Left ventricle myocardium inferior (tissue), 1 donor: ENCODE results near the gene RXRB. TPM values are rescaled to one million over a fixed set of nuclear protein-coding genes. Genes with fewer than 3 reads are reported as not detected.

ENCODE experiments used
- DNase-seq: peaks from one replicate; pipeline ENCODE4 v3.0.0-alpha.2; 2020
- H3K27ac ChIP-seq: fragments of 200-600 bp; replicated peaks from 2 replicates; pipeline ENCODE4 v1.8.0; 2021
- H3K27me3 ChIP-seq: fragments of 200-600 bp; 2 replicates; pipeline ENCODE4 v1.8.0; 2021; ENCODE audit warnings: low read depth
- H3K36me3 ChIP-seq: fragments of 200-600 bp; 2 replicates; pipeline ENCODE4 v1.8.0; 2021
- H3K4me1 ChIP-seq: fragments of 200-600 bp; 2 replicates; pipeline ENCODE4 v1.8.0; 2021
- H3K4me3 ChIP-seq: fragments of 200-600 bp; 2 replicates; pipeline ENCODE4 v1.8.0; 2021; ENCODE audit warnings: mild to moderate bottlenecking, moderate library complexity
- H3K9me3 ChIP-seq: fragments of 200-600 bp; replicated peaks from 2 replicates; pipeline ENCODE4 v1.8.0; 2021
- intact Hi-C: fragments of 100-400 bp; cut with micrococcal nuclease; formaldehyde crosslinking; loops from one replicate; pipeline ENCODE4 v1.11.0; 2022
- microRNA-seq: library from miRNA; unstranded; fragments of <30 nt; microRNA quantifications from one replicate; pipeline ENCODE4 v1.2.0, GENCODE V29; 2020
- total RNA-seq: library from RNA; stranded (reverse); fragmentation: NEBNext Ultra II Directional; extraction: Animal tissue kit (Norgen Biotek cat#: 25700); gene quantifications from one replicate; pipeline ENCODE4 v1.2.1, GENCODE V29; 2021
- TF ChIP-seq, protein P1 (sequence below): fragments of 200-600 bp; IDR thresholded peaks from 2 replicates; pipeline ENCODE4 v1.8.0; 2021; ENCODE audit warnings: antibody characterized with exemption, mild to moderate bottlenecking, borderline replicate concordance
- donor health status: DM: no; HTN: yes; CAD: no; lungs with severe emphysema.

Gene RXRB
- total RNA-seq, 1 donor from 2014 or later, result 40.3 TPM

GRCh38 chr6:33144373-33144772 is 56.1 kb downstream of the RXRB start:
- no peak overlapping the region for H3K4me3 ChIP-seq
- H3K9me3 ChIP-seq, result no peaks in the 10 kb centered on the region
- no peak for DNase-seq
- TF ChIP-seq, protein P1, sequence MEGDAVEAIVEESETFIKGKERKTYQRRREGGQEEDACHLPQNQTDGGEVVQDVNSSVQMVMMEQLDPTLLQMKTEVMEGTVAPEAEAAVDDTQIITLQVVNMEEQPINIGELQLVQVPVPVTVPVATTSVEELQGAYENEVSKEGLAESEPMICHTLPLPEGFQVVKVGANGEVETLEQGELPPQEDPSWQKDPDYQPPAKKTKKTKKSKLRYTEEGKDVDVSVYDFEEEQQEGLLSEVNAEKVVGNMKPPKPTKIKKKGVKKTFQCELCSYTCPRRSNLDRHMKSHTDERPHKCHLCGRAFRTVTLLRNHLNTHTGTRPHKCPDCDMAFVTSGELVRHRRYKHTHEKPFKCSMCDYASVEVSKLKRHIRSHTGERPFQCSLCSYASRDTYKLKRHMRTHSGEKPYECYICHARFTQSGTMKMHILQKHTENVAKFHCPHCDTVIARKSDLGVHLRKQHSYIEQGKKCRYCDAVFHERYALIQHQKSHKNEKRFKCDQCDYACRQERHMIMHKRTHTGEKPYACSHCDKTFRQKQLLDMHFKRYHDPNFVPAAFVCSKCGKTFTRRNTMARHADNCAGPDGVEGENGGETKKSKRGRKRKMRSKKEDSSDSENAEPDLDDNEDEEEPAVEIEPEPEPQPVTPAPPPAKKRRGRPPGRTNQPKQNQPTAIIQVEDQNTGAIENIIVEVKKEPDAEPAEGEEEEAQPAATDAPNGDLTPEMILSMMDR, result no peak
- H3K36me3 ChIP-seq, result no peaks in the 10 kb centered on the region
- H3K27ac ChIP-seq, result no peak overlapping the region
- H3K27me3 ChIP-seq, result peaks cover 50% of the 10 kb centered on the region
- intact Hi-C loops, result no loop called here
- H3K4me1 ChIP-seq, result no peaks in the 10 kb centered on the region

Small RNAs within 50 kb of the gene (microRNA-seq; reads per million reads assigned to microRNA genes)
- gene MIR219A1, result 1.9 reads per million

Other genes starting within 250 kb of the RXRB start
- gene HLA-DMA, start 247.6 kb downstream of the RXRB start, total RNA-seq, result 15.8 TPM
- 63.4 TPM for gene BRD2, start 232.1 kb downstream of the RXRB start, total RNA-seq
- 1.8 TPM for gene HLA-DOA, start 191.1 kb downstream of the RXRB start, total RNA-seq
- 28.8 TPM for gene HLA-DPA1, start 127.0 kb downstream of the RXRB start, total RNA-seq
- gene HLA-DPB1, start 124.7 kb downstream of the RXRB start, total RNA-seq, result 34.1 TPM
- 1.3 TPM for gene COL11A2, start 8.2 kb downstream of the RXRB start, total RNA-seq
- 50.5 TPM for gene SLC39A7, start 202 bp upstream of the RXRB start, total RNA-seq
- gene HSD17B8, start 4.0 kb upstream of the RXRB start, total RNA-seq, result 18.2 TPM
- 28.4 TPM for gene RING1, start 7.8 kb upstream of the RXRB start, total RNA-seq
- gene VPS52, start 71.2 kb upstream of the RXRB start, total RNA-seq, result 35.1 TPM
- 950 TPM for gene RPS18, start 71.4 kb upstream of the RXRB start, total RNA-seq
- 7.5 TPM for gene B3GALT4, start 76.5 kb upstream of the RXRB start, total RNA-seq
- 13.3 TPM for gene WDR46, start 88.6 kb upstream of the RXRB start, total RNA-seq
- gene PFDN6, start 88.9 kb upstream of the RXRB start, total RNA-seq, result 47.8 TPM
- 59.4 TPM for gene RGL2, start 98.3 kb upstream of the RXRB start, total RNA-seq
- 92.3 TPM for gene TAPBP, start 113.4 kb upstream of the RXRB start, total RNA-seq
- 13.3 TPM for gene ZBTB22, start 117.1 kb upstream of the RXRB start, total RNA-seq
- 17.7 TPM for gene DAXX, start 122.3 kb upstream of the RXRB start, total RNA-seq
- 0.49 TPM for gene KIFC1, start 191.2 kb upstream of the RXRB start, total RNA-seq
- 52.2 TPM for gene PHF1, start 210.3 kb upstream of the RXRB start, total RNA-seq
- 107 TPM for gene CUTA, start 217.4 kb upstream of the RXRB start, total RNA-seq
- 6.5 TPM for gene SYNGAP1, start 219.4 kb upstream of the RXRB start, total RNA-seq